ENCODE data around the gene RAX.
"Not testable (repeated sequence)": the region's sequence is repeated elsewhere in the genome, so short reads cannot be mapped to it uniquely, and the experiment has no call there.

RAX gene

GRCh38 chr18:59273759-59274532, 692 bp upstream of the RAX start:
- no peak for DNase-seq (ENCODE audit: low spot score)

- DNase-seq (ENCODE audit: low spot score): no peak
These were observed 899 bp downstream of the RAX start for GRCh38 chr18:59272221-59272888.

GRCh38 chr18:59271606-59272220, 1.5 kb downstream of the RAX start:
- no peak for DNase-seq (ENCODE audit: low spot score)

GRCh38 chr18:59270689-59271257, 2.5 kb downstream of the RAX start:
- no peak for DNase-seq (ENCODE audit: low spot score)

GRCh38 chr18:59269563-59270119, 3.6 kb downstream of the RAX start:
- DNase-seq (ENCODE audit: low spot score): no peak

- no peak for DNase-seq (ENCODE audit: low spot score)
These were observed 4.3 kb downstream of the RAX start for GRCh38 chr18:59268721-59269562.

- DNase-seq (ENCODE audit: low spot score): no peak
These were observed 5.0 kb downstream of the RAX start for GRCh38 chr18:59268127-59268720.

- DNase-seq (ENCODE audit: low spot score): no peak
These were observed 5.6 kb downstream of the RAX start for GRCh38 chr18:59267503-59268126.

GRCh38 chr18:59266886-59267502, 6.3 kb downstream of the RAX start:
- no peak for DNase-seq (ENCODE audit: low spot score)

- DNase-seq (ENCODE audit: low spot score): no peak
These were observed 6.8 kb downstream of the RAX start for GRCh38 chr18:59266459-59266858.

GRCh38 chr18:59265974-59266369, 7.3 kb downstream of the RAX start:
- no peak for DNase-seq (ENCODE audit: low spot score)

- peak; percentile 82 for DNase-seq (ENCODE audit: low spot score)
These were observed 7.8 kb downstream of the RAX start for GRCh38 chr18:59265246-59265973.

- no peak for DNase-seq (ENCODE audit: low spot score)
These were observed 8.5 kb downstream of the RAX start for GRCh38 chr18:59264651-59265245.

- no peak for DNase-seq (ENCODE audit: low spot score)
These were observed 9.1 kb downstream of the RAX start for GRCh38 chr18:59264121-59264571.

- no peak for DNase-seq (ENCODE audit: low spot score)
These were observed 9.6 kb downstream of the RAX start for GRCh38 chr18:59263661-59264060.

GRCh38 chr18:59262243-59262642, 11.0 kb downstream of the RAX start:
- DNase-seq (ENCODE audit: low spot score): not testable (repeated sequence)

GRCh38 chr18:59261842-59262241, 11.4 kb downstream of the RAX start:
- DNase-seq (ENCODE audit: low spot score): not testable (repeated sequence)

GRCh38 chr18:59255491-59255890, 17.8 kb downstream of the RAX start:
- not testable (repeated sequence) for DNase-seq (ENCODE audit: low spot score)

- peak; percentile 90 for DNase-seq (ENCODE audit: low spot score)
These were observed 24.0 kb downstream of the RAX start for GRCh38 chr18:59249199-59249774.
